Stimulated activated CD8-positive, alpha-beta memory T cell treated with anti-CD3 and anti-CD28 coated beads, Interleukin-15, amount 100 ng/mL, for 4 hours (primary cell): ENCODE measurements around the gene B3GAT1.

Experiments used
- DNase-seq, 2 donors: peaks; one replicate each; pipeline ENCODE4 v3.0.0-alpha.2; 2020; ENCODE audit warnings: low read depth in 2 of 2

The B3GAT1 gene

DNA sequence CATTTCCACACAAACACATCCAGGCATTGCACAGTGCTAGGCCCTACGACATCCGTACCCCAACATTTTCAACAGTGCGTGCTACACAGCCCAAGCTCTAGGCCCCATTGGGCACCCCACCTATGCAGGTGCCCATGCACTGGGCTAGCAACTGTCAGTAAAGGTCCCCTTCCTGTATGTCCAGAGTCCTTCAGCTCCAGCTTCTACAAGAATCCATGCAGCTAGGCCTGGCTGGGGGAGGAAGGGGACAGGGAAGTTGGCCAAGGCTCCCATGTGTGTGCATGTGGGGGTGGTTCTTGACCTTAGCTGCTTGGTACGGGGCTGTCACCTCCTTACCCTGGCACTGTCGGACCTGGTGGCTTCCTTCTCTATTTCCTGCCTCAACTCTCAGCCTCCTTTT, 1.3 kb downstream of the B3GAT1 start:
- DNase-seq, result no peak

DNA sequence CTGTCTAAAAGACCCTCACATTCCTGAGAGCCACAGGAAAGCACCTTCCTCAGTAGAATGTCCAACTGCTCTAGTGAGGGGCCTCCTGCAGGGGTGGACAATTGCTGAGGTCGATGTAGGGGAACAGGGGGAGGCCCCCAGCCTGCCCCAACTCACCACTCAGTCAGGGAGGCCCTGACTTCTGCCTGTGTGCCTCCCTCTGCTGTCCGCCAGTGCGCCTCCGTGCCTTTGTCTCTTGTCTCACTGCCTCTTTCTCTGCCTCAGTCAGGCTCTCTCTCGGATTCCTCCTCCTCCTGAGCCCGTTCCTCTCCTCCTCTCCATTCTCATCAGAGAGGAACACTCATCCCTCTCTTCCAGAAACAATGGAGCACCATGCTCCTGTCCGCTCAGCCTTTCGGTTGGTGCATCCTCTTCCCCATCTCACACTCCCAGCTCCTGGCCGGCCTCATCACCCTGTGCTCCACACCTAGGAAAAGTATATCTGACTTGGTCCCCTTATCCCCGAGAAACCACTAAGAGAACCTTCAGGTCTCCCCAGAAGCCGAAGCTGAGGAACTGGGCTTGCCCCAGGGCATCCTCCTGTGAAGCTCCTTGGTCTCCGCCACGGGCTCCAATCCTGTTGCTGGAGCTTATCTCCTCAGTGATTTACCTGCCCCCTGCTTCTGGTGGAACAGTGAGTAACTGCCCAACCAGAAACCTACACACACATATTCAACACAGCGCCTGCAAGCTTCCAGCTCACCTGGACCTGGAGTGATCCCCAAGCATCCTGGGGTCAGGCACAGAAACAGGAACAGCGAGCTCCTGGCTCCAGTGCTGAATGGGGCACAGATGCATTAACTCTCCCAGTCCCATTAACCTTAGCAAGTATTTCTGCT, 2.3 kb downstream of the B3GAT1 start:
- DNase-seq, result no peak

DNA sequence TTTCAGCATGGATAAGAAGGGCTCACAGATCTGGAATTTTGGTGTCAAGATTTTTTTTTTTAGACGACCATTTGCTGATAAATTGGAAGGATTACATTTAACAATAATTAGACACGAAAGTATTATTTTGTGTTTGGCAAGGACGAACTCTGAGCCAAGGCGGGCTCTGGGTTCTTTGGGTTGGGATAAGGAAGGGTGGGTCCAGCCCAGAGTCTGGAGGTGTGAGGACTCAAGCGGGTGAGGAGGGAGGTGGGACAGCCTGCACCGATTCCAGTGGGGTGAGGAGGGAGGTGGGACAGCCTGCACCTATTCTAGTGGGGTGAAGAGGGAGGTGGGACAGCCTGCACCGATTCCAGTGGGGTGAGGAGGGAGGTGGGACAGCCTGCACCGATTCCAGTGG, 4.1 kb downstream of the B3GAT1 start:
- DNase-seq, result no peak

DNA sequence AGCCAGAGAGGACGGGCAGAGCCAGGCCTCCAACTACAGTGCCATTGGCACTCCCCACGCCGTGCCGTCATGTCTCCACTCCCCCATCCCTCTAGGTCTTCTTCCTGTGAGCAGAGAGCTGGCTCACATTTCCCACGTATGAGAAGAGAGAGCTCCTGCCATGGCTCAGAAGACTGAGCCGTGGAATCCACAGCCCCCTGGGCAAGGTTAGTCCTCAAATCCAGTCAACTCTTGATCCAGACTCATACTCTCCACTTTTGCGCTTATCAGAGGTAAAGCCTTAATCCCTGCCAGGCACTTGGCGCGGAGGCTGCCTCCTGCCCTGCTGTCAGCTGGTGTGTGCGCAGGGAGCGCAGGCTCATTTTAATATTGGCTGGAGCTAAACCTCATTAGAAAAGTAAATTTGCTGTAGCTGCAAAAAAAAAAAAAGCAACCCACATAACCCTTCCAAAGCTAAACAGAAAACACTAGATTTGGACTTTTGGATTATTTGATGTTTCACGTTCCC, 4.7 kb downstream of the B3GAT1 start:
- no peak for DNase-seq

DNA sequence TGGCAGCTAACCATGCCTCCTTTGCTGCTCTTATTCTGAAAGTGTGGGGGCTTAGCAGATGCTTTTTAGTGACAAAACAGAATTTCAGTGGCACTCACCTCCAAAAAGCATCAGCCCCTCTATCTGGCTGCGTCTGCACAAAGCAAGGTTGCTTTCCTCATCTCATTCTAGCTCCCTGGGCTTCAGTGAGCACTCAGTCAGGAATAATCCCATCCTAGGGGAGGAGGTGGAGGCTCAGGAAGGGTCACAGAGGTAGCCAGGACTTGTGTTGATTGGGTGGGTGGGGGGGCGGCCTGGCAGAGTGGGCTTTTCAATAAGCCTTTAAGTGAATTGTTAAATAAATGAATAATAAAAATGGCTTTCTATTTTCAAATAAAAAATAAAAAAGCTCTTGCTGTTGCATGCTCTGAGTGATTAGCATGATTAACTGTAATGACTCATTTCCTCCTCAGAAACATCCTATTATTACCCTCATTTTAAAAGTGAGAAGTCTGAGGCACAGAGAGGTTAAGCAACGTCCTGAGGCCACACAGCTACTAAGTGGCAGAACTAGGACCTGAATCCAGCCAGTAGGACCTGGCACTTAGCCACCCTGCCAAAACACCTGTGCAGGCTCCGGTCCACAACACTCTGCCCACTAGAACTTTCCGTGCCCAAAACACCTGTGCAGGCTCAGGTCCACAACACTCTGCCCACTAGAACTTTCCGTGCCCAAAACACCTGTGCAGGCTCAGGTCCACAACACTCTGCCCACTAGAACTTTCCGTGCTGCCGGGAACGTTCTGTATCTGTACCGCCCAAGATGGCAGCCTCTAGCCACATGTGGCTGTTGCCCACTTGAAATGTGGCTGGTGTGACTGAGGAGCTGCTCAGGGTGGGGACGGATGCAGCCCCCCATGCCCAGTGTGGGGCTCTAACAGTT, 5.5 kb downstream of the B3GAT1 start:
- DNase-seq, result no peak

DNA sequence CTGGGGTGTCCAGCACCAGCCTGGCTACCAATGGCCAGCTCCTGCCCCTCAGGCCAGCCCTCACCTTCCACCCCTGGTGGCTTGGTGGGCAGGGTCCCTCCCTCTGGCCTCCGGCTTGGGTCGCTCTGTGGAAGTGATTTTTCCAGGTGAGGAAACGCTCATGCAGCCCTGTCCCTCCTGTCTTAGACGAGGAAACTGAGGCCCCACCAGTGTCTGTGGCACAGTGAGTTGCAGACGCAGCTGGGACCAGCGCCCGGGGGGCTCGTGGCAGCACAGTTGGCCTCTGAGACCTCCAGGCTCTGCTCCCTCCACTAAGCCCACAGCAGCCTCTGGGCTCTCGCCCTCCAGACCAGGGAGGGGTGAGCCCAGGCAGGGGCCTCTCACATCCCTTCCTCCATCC, 6.2 kb downstream of the B3GAT1 start:
- DNase-seq, result no peak

DNA sequence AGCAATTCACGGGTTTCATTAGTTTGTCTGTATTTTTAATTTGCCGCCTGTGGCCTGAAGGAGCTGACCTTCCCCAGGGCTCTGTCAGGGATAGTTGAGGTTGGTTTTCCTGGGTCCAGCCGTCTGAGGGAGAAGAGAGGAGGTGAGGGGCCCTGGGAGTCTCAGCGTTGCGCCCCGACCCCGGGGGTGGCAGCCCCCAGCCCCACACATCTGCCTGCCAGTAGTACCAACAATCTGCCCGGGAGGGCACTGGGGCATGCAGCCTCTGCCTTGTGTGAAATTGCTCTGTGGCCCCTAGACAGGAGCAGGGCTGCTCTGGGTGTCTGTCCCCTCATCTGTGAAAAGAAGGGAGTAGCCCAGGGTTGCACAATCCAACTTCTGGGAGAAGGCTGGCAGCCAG, 6.6 kb downstream of the B3GAT1 start:
- DNase-seq, result no peak

DNA sequence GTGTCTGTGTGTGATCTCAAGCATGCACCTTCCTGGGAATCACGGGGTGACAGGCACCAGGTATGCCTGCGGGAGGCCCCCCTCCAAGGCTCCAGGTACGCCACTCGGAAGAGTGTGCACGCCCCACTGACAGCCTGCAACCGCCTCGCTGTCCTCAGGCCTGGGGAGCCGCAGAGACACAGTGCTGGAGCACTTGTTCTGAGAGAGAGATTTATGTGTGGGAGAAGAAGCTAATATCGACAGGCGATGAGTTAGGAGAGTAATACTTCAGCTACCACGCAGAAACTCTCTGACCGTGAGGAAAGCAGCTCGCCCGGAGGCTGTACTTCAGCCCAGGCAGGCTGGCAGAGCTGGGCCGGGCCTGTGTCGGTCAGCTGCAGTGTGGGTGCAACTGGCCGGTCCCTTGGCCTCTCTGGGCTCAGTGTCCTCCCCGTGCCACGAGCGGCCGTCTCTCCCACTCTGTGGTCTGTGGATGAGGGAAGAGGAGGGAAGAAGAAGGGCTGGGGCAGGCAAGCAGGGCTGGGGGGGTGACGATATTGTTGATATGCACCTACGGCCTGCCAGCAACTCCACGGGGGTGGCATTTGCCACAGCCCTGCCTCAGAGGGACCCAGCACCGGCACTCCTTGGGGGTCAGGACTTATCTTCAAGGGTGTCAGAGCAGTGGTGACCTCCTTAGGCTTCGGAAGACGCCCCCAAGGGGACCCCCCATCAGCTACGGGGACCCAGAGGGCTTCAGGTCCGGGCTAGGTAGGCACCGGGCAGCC, 7.3 kb downstream of the B3GAT1 start:
- DNase-seq, result no peak

DNA sequence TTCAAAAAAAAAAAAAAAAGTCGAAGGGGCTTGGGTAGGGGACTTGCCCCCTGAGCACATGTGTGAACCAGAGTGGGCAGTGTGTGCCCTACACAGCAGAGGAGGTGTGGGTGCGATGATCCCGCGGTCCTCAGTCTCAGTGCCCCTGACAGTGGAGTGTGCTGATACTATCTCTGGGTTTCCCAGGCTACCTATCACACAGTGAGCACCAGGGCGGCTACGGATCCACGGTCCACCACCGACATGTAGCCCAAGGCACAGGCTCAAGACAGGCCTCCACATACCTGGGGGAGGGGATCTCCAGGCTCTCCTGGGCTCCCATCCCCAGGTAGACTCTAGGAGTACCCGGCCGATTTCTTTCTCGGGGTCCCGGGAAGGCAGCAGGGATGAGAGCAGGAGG, 9.1 kb downstream of the B3GAT1 start:
- DNase-seq, result no peak

DNA sequence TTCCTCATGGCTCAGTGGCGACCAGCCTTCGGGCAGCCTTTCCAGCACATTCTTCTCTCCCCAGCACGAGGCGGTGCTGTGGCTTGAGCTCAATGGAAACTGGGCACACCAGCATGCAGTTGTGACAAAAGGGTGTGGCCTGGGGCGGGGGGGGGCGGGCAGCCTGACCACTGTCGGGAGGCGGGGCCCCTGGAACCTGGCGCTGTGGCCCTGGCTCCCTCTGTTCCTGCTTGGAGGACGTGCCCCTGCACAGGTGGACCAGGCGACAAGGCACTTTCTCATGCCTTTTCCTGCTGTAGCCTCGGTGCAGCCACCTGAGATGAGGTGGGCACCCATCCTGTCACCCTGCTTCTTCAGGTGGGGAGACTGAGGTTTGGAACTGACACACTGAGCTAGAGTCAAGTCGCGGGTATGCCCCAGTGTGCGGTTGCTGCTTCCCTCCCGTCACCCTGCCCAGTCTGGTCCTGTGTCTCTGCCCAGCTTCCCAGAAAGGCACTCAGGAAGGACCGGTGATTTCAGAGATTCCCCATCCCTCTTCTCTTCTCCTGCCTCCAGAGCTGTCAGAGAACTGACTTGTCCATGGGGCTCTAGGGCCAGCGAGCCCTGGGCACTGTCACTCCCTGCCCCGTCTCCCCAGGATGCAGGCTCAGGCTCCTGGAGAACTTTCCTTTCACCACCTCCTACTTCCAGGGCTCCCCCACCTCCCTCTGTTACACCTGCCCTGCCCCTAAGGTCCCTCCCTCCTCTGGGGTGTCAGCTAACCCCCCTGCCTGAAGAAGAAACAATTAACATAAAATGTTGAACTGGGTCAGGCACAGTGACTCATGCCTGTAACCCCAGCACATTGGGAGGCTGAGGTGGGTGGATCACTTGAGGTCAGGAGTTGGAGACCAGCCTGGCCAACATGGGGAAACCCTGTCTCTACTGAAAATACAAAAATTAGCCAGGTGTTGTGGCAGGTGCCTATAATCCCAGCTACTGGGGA, 9.9 kb downstream of the B3GAT1 start:
- DNase-seq, result no peak

DNA sequence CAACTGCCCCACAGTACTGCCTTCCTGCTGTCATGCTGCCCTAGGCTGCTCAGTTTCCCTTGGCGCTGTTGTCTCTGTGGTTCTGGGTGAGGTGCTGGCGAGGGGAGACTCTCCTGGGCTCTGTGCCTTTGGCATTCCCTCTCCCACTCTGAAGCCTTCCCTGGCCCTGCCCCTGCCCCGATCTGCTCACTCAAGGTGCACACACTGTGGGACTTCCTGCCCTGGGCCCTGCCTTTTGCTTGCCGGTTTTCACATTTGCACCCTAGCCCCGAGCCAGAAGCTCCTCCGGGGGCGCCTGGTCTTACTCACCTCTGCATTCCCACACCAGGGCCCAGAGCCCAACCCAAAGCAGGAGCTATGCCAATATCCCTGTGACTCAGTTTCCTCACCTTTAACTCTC, 12.0 kb downstream of the B3GAT1 start:
- no peak for DNase-seq

DNA sequence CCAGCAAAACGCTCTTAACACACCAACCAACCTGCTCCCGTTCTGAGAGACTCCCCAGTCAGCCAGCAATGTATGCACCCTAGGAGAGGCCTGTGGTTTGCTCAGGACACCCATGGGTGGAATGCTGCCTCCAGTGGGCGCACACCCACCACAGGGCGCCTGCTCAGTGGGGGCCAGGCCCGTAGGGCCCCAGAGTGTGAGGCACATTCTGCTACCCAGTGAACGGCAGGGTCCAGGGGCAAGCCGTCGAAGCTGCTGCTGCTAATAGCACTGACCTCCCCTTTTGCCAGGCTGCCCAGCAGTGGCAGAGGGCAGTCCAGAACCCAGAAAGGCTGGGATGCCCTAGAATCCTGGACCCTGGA, 12.8 kb downstream of the B3GAT1 start:
- DNase-seq, result no peak

DNA sequence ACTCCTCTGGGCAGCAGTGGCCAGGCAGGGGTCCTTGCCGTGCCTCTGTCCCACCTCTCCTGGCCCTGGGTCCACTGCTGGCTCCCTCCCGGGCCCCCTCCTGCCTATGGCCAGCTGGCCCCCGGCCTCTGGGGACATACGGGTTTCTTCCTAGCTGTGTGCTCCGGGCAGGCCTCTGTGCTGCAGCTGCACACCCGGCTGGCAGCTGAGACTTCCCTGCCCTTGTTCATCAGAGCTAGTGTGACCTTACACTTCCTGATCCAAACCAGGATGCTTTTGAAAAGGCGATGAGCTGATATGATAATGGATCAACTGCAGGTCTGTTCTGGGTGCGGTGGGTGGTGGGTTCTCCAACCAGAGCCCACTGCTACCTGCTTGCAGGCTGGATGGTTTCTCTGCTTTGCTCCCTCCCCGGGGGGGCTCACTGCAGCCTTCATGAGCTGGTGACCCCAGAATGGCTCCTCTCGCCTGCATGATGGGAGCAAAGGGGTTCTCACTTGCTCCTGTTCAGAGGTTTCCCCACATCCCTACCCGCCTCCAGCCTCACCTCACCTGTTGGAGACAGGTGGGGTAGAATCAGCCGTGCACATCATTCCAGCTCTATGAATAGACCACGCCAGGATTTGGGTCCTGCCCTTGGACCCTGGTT, 13.3 kb downstream of the B3GAT1 start:
- no peak for DNase-seq

DNA sequence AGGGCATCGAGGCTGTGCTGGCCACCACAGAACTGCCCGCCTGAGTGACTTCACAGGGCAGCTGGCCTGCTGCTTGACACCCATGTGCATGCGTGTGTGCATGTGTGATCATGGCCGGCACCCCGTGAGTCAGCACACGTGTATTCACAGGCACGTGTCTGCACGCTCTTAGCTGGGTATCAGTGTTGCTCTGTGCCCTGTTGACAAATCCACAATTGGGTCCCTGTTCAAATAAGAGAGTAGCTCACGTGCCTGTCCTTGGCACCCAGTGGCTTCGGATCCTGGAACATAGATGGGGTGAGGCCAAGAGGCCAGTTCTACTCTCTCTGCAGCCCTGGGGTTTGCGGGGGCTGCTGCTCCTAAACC, 14.0 kb downstream of the B3GAT1 start:
- no peak for DNase-seq

DNA sequence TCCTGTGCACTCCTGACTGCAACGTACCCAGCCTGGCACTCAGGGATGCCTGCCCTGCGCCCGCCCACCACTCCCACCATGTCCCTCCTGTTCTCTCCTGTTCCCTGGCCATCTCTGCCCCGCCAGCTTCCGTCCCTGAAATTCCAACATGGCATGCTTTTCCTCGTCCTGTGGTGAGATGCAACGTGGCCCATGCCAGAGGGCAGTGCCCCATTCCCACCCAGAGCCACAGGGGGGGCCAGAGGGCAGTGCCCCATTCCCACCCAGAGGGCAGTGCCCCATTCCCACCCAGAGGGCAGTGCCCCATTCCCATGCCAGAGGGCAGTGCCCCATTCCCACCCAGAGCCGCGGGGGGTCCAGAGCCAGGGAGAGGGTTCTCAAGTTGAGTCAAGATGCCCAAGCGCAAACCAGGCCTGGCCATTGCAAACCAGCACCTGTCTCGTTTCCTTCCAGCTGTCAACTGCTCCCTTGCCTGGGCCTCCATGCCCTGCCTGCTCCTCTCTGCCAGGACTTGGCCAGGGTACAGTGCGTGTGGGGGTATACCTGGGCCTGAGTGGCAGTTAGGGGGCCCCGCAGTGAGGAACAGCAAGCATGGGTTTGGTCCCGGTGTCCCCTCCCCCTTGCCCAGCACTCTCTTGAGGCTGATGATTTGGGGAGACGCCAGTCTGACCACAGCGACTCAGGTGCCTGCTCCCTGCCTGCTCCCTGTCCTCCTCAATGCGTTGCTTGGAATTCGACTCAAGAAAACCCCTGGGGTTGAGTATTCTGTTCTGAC, 14.6 kb downstream of the B3GAT1 start:
- DNase-seq, result no peak

DNA sequence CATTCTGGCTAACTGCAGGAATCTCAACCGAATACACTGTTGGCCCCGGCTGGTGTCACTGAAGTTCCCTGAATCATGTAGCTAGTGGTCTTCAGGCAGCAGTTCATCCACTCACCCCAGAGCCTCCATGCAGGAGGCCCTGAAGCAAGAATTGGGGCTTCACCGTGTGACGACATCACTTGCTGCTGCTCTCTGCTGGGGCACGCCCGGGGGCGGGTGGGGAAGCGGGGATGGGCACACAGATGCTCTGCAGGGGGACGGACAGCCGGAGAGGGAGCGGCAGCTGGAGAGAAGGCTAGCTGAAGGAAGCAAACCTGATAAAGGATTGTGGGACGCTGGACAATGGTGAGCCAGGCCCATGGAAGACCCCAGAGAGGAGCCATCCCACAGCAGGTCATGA, 17.0 kb downstream of the B3GAT1 start:
- DNase-seq, result no peak

DNA sequence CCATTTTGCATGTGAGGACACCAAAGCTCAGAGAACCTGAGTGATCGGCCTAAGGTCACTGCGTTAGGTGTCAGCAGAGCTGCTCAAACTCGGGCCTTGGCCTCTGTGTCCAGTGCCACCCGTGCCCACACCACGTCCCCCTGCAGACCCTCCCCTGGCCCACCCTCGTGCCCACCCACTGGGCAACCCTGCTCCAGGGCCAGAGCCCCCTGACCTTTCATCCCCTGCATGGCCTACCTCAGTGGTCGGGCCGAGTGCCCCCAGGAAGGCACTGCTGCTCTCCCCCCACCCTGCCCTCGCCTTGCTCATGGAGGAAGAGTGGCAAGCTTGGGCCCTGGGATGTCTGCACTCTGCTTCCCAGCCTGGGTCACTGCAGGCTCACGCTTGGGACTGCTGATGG, 17.7 kb downstream of the B3GAT1 start:
- DNase-seq, result no peak

DNA sequence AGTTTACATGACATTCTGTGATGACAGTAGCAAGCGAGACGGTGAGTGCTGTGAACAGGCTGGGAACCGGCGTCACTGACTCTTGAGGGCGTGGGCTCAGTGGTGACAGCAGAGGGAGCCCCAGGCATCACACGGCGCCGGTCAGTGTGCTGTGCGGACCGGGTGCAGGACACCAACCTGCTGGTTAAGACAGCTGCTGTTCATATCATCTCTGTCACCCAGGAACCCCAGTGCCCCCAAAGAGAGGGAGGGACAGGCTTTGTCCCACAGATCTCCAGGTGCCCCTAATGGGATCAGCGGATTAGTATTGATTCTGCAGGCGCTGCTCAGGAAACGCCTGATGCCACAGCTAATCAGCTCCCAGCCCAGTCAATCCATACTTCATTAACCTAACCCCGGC, 18.4 kb downstream of the B3GAT1 start:
- no peak for DNase-seq

DNA sequence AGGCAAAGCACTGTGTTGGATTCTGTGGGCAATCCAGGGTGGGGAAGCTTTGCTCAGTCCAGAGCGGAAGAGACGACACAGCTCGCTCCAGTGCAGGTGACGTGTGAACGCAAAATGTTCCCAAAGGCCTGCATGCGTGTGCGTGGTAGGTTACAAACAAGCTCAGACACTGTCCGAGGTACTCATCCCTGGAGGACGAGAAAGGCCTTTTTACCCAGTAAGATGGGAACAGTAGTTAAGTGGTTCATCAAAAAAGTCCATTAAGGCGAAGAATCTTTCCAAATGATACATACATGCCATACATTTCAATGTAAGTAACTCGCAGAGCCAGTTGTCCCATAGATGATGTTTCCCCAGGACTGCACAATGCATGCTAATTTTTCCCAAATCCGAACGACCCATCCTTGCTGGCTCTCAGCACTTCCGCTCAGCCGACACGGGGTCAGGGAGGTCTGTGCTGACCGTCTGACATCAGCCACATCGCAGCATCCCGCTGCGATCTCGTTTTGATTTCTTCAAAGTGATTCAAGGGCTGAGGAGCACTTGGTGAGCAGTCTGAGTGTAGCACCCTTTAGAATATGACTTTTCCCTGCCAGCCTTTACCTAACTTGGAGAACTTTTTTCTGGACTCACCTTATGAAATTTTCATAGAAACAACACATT, 19.0 kb downstream of the B3GAT1 start:
- no peak for DNase-seq
